HCT116 (cell line): ENCODE results near the gene SCNN1B. TPM values are rescaled to one million over a fixed set of nuclear protein-coding genes. Genes with fewer than 3 reads are reported as not detected.

Source experiments
- ATAC-seq: fragments of 200-7000 bp; cut with Tn5 transposase; 2 replicates; pipeline ENCODE4 v1.9.1; 2020; ENCODE audit warnings: mild to moderate bottlenecking, moderate library complexity
- BruUV-seq: library from RNA; stranded (reverse); fragments of 400-500 nt; replicated peaks from 2 replicates; lab custom pipeline; 2021; lab: Mats Ljungman, UMichigan
- CTCF ChIA-PET: fragments of 300-600 bp; sonication (Branson Sonifier 250); formaldehyde crosslinking; loops from one replicate; lab custom pipeline; 2021; ENCODE audit warnings: antibody characterized with exemption; lab: Charles Lee
- POLR2A ChIA-PET: fragments of 300-600, 350-600 bp; sonication (Branson Sonifier 250); formaldehyde crosslinking; loops from one replicate; lab custom pipeline; 2021; ENCODE audit warnings: antibody characterized with exemption; lab: Charles Lee
- RAD21 ChIA-PET, 2 experiments: fragments of 300-600 bp; sonication (Branson Sonifier 250); formaldehyde crosslinking; loops; one replicate each; lab custom pipeline; 2023; ENCODE audit warnings: low total read pairs in 2 of 2; ENCODE audit not compliant: uncharacterized antibody in 2 of 2, unreplicated experiment in 2 of 2, low non-redundant PET in 1 of 2; lab: Charles Lee
- DNase-seq: peaks from one replicate; pipeline ENCODE4 v3.0.0-alpha.2; 2010; ENCODE audit warnings: low read depth, low spot score
- H2AFZ ChIP-seq: fragments of 200-600 bp; shearing (Covaris generic), sonication (generic); 2 replicates; pipeline ENCODE4 v1.6.1; 2017; ENCODE audit warnings: low read depth, mixed run types, mixed read lengths, antibody characterized with exemption, low read length; ENCODE audit not compliant: poor library complexity, severe bottlenecking
- H3K27ac ChIP-seq: 2 replicates; pipeline ENCODE4 v1.5.1; 2012; ENCODE audit warnings: low read depth, low read length
- H3K27me3 ChIP-seq: fragments of 200-600 bp; sonication (generic); 2 replicates; pipeline ENCODE4 v1.6.1; 2016; ENCODE audit warnings: mixed run types, low read length, mixed read lengths; ENCODE audit not compliant: insufficient read depth
- H3K36me3 ChIP-seq, 2 experiments: fragments of 200-500 bp in 1 of 2; fragments of 200-600 bp in 1 of 2; sonication (Bioruptor generic) in 1 of 2; sonication (generic) in 1 of 2; 2 replicates each; pipeline versions ENCODE4 v1.5.1 to v1.6.1; 2014 to 2016; ENCODE audit warnings: low read length in 2 of 2, inconsistent platforms in 1 of 2, mixed read lengths in 1 of 2, mixed run types in 1 of 2; ENCODE audit not compliant: insufficient read depth in 2 of 2, control insufficient read depth in 1 of 2
- H3K4me1 ChIP-seq, 2 experiments: fragments of 200-600 bp in 1 of 2; sonication (generic) in 1 of 2; 2 replicates each; pipeline versions ENCODE4 v1.5.1 to v1.6.1; 2012 to 2017; ENCODE audit warnings: low read length in 2 of 2, inconsistent platforms in 1 of 2, mild to moderate bottlenecking in 1 of 2, mixed read lengths in 1 of 2, mixed run types in 1 of 2, moderate library complexity in 1 of 2; ENCODE audit not compliant: insufficient read depth in 2 of 2, control insufficient read depth in 1 of 2
- H3K4me2 ChIP-seq: fragments of 200-600 bp; sonication (generic); 2 replicates; pipeline ENCODE4 v1.6.1; 2017; ENCODE audit warnings: mixed run types, low read length, mixed read lengths
- H3K4me3 ChIP-seq, 2 experiments: fragments of 200-600 bp in 1 of 2; sonication (generic) in 1 of 2; replicated peaks in 1 of 2; 2 replicates each; pipeline ENCODE4 v1.5.1; 2011 to 2016; ENCODE audit warnings: low read length in 2 of 2, control low read depth in 1 of 2, low read depth in 1 of 2, mild to moderate bottlenecking in 1 of 2, mixed read lengths in 1 of 2, mixed run types in 1 of 2
- H3K79me2 ChIP-seq: fragments of 200-600 bp; sonication (generic); 2 replicates; pipeline ENCODE4 v1.6.1; 2017; ENCODE audit warnings: mild to moderate bottlenecking, mixed run types, low read length, moderate library complexity, mixed read lengths; ENCODE audit not compliant: insufficient read depth
- H3K9ac ChIP-seq: fragments of 200-600 bp; sonication (generic); 2 replicates; pipeline ENCODE4 v1.6.1; 2016; ENCODE audit warnings: low read length, mixed read lengths
- H3K9me2 ChIP-seq: fragments of 200-600 bp; sonication (generic), shearing (Covaris generic); 2 replicates; pipeline ENCODE4 v1.6.1; 2017; ENCODE audit warnings: mixed run types, mild to moderate bottlenecking, moderate library complexity; ENCODE audit not compliant: insufficient read depth
- H3K9me3 ChIP-seq, 2 experiments: fragments of 200-500 bp in 1 of 2; fragments of 200-600 bp in 1 of 2; sonication (Bioruptor generic) in 1 of 2; sonication (generic) in 1 of 2; 2 replicates each; pipeline ENCODE4 v1.6.1; 2014 to 2017; ENCODE audit warnings: low read length in 2 of 2, mixed read lengths in 2 of 2, inconsistent platforms in 1 of 2, low read depth in 1 of 2, mild to moderate bottlenecking in 1 of 2, mixed run types in 1 of 2, moderate library complexity in 1 of 2; ENCODE audit not compliant: control insufficient read depth in 1 of 2, insufficient read depth in 1 of 2
- H4K20me1 ChIP-seq: fragments of 200-600 bp; sonication (generic), shearing (Covaris generic); 2 replicates; pipeline ENCODE4 v1.6.1; 2017; ENCODE audit warnings: mixed run types, mild to moderate bottlenecking, moderate library complexity; ENCODE audit not compliant: insufficient read depth
- CBX3 ChIP-seq: IDR thresholded peaks from 2 replicates; pipeline ENCODE4 v1.6.1; 2012; ENCODE audit warnings: low read depth
- CEBPB ChIP-seq: IDR thresholded peaks from 2 replicates; pipeline ENCODE4 v1.6.1; 2012; ENCODE audit warnings: low read depth
- EGR1 ChIP-seq: IDR thresholded peaks from 2 replicates; pipeline ENCODE4 v1.6.1; 2012; ENCODE audit warnings: low read depth
- ELF1 ChIP-seq: IDR thresholded peaks from 2 replicates; pipeline ENCODE4 v1.6.1; 2012; ENCODE audit warnings: low read depth, borderline replicate concordance
- EZH2 ChIP-seq: fragments of 200-600 bp; sonication (generic); IDR thresholded peaks from 2 replicates; pipeline ENCODE4 v1.6.1; 2017; ENCODE audit warnings: antibody characterized with exemption, mixed run types
- EZH2phosphoT487 ChIP-seq: fragments of 200-600 bp; IDR thresholded peaks from 2 replicates; pipeline ENCODE4 v1.6.1; 2018; ENCODE audit warnings: antibody characterized with exemption, borderline replicate concordance
- JUND ChIP-seq: IDR thresholded peaks from 2 replicates; pipeline ENCODE4 v1.6.1; 2012
- POLR2A ChIP-seq: IDR thresholded peaks from 2 replicates; pipeline ENCODE4 v1.7.0; 2011; ENCODE audit warnings: borderline replicate concordance; ENCODE audit not compliant: insufficient read depth, insufficient read length; ENCODE audit errors: extremely low read depth
- POLR2AphosphoS5 ChIP-seq: IDR thresholded peaks from 2 replicates; pipeline ENCODE4 v1.6.1; 2011; ENCODE audit warnings: mild to moderate bottlenecking, low read depth, low read length, moderate library complexity
- RAD21 ChIP-seq: IDR thresholded peaks from 2 replicates; pipeline ENCODE4 v1.6.1; 2012; ENCODE audit warnings: low read depth, mild to moderate bottlenecking
- SIN3A ChIP-seq: IDR thresholded peaks from 2 replicates; pipeline ENCODE4 v1.6.1; 2012; ENCODE audit warnings: low read depth
- SRF ChIP-seq: IDR thresholded peaks from 2 replicates; pipeline ENCODE4 v1.6.1; 2012; ENCODE audit warnings: low read depth
- YY1 ChIP-seq: IDR thresholded peaks from 2 replicates; pipeline ENCODE4 v1.6.1; 2011; ENCODE audit warnings: low read length, low read depth, moderate library complexity, mild to moderate bottlenecking; ENCODE audit not compliant: insufficient replicate concordance; ENCODE audit errors: extremely low read depth
- ZFX ChIP-seq: fragments of 450-650 bp; IDR thresholded peaks from 2 replicates; pipeline ENCODE4 v1.6.1; 2017
- ZNF274 ChIP-seq: fragments of 200-500 bp; sonication (Bioruptor generic); IDR thresholded peaks from 2 replicates; pipeline ENCODE4 v1.6.1; 2014; ENCODE audit warnings: mild to moderate bottlenecking, low read depth, low read length, inconsistent platforms
- intact Hi-C: fragments of 100-400 bp; cut with micrococcal nuclease; formaldehyde crosslinking; loops from 2 replicates; pipeline ENCODE4 v1.10.0; 2022
- total RNA-seq: library from RNA; stranded (reverse); gene quantifications from one replicate; pipeline ENCODE4 v1.2.1, GENCODE V29; 2021; ENCODE audit not compliant: unreplicated experiment
- TF ChIP-seq, protein P1 (sequence below): IDR thresholded peaks from 2 replicates; pipeline ENCODE4 v1.6.1; 2012
- TF ChIP-seq, protein P2 (sequence below): IDR thresholded peaks from 2 replicates; pipeline ENCODE4 v1.6.1; 2012
- TF ChIP-seq, protein P3 (sequence below), 3 experiments: fragments of 200-600 bp in 1 of 3; sonication (generic) in 1 of 3; IDR thresholded peaks in 2 of 3; conservative IDR thresholded peaks in 1 of 3; 2 replicates each; pipeline ENCODE4 v1.5.1; 2012 to 2017; ENCODE audit warnings: low read depth in 2 of 3, low read length in 2 of 3, antibody characterized with exemption in 1 of 3, borderline replicate concordance in 1 of 3, control low read depth in 1 of 3, mild to moderate bottlenecking in 1 of 3, mixed read lengths in 1 of 3, mixed run types in 1 of 3, moderate library complexity in 1 of 3; ENCODE audit not compliant: insufficient read depth in 1 of 3
- TF ChIP-seq, protein P4 (sequence below): IDR thresholded peaks from 2 replicates; pipeline ENCODE4 v1.6.1; 2011; ENCODE audit warnings: mild to moderate bottlenecking, low read length, moderate library complexity; ENCODE audit not compliant: insufficient replicate concordance; ENCODE audit errors: extremely low read depth
- TF ChIP-seq, protein P5 (sequence below): IDR thresholded peaks from 2 replicates; pipeline ENCODE4 v1.6.1; 2012; ENCODE audit warnings: low read depth

SCNN1B gene
- total RNA-seq, 1 experiment from 2014 or later: 0.37 TPM

DNA sequence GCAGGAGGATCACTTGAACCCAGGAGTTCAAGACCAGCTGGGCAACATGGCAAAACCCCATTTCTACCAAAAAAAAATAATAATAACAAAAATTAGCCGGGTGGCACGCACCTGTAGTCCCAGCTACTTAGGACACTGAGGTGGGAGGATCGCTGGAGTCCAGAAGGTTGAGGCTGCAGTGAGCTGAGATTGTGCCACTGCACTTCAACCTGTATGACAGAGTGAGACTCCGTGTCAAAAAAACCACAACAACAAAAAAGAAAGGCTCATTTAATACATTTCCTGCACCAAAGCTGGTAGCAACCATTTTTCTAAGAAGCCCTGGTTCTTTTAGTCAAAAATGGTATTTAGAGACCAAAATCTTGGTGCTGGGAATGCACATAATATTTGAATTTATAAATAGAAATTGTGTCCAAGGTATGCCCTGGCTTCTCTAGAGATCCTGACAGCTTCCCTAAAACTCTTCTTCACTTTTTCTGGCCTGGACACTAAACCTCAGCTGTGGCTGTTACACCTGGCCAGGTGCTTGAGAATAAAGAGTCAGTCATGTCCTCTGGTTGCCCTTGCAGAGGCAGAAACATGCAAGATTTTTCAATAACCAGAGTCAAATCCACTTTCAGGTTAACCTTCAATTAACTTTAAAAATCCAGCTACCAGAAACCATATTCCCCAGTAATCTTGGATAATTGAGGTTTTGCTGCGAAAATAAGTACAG lies 35.9 kb downstream of the SCNN1B start:
- Histone ChIP-seq H3K9ac (no peak overlapping the region), H3K27me3 (no peaks in the 10 kb centered on the region), H2AFZ (no peak overlapping the region), H3K4me1 (peaks cover 0 to 5% of the 10 kb centered on the region in 2 experiments; a peak in 1 of 4 replicates), H3K79me2 (no peaks in the 10 kb centered on the region)
- ATAC-seq: no peak
- POLR2A ChIA-PET: no interaction called here
- CTCF ChIA-PET: no interaction called here
- BruUV-seq: no TSS peak
- TF ChIP-seq SIN3A (no peak), ELF1 (no peak), RAD21 (no peak), EGR1 (no peak), ZNF274 (no peak), POLR2A (no peak), CBX3 (no peak), JUND (no peak), YY1 (no peak), EZH2phosphoT487 (no peak), POLR2AphosphoS5 (no peak), SRF (no peak), ZFX (no peak), EZH2 (no peak), CEBPB (no peak)
- TF ChIP-seq, protein P1, sequence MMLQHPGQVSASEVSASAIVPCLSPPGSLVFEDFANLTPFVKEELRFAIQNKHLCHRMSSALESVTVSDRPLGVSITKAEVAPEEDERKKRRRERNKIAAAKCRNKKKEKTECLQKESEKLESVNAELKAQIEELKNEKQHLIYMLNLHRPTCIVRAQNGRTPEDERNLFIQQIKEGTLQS: no peak
- TF ChIP-seq, protein P2, sequence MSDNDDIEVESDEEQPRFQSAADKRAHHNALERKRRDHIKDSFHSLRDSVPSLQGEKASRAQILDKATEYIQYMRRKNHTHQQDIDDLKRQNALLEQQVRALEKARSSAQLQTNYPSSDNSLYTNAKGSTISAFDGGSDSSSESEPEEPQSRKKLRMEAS: no peak
- TF ChIP-seq, protein P3, sequence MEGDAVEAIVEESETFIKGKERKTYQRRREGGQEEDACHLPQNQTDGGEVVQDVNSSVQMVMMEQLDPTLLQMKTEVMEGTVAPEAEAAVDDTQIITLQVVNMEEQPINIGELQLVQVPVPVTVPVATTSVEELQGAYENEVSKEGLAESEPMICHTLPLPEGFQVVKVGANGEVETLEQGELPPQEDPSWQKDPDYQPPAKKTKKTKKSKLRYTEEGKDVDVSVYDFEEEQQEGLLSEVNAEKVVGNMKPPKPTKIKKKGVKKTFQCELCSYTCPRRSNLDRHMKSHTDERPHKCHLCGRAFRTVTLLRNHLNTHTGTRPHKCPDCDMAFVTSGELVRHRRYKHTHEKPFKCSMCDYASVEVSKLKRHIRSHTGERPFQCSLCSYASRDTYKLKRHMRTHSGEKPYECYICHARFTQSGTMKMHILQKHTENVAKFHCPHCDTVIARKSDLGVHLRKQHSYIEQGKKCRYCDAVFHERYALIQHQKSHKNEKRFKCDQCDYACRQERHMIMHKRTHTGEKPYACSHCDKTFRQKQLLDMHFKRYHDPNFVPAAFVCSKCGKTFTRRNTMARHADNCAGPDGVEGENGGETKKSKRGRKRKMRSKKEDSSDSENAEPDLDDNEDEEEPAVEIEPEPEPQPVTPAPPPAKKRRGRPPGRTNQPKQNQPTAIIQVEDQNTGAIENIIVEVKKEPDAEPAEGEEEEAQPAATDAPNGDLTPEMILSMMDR (IDR thresholded peaks at IDR 0.05 in 2 of 3, conservative IDR thresholded peaks at IDR 0.05 in 1 of 3; ENCODE audit: borderline replicate concordance in 1 of 3, insufficient read depth in 1 of 3, low read depth in 2 of 3, low read length in 2 of 3): no peak
- TF ChIP-seq, protein P4, sequence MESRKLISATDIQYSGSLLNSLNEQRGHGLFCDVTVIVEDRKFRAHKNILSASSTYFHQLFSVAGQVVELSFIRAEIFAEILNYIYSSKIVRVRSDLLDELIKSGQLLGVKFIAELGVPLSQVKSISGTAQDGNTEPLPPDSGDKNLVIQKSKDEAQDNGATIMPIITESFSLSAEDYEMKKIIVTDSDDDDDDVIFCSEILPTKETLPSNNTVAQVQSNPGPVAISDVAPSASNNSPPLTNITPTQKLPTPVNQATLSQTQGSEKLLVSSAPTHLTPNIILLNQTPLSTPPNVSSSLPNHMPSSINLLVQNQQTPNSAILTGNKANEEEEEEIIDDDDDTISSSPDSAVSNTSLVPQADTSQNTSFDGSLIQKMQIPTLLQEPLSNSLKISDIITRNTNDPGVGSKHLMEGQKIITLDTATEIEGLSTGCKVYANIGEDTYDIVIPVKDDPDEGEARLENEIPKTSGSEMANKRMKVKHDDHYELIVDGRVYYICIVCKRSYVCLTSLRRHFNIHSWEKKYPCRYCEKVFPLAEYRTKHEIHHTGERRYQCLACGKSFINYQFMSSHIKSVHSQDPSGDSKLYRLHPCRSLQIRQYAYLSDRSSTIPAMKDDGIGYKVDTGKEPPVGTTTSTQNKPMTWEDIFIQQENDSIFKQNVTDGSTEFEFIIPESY: no peak
- TF ChIP-seq, protein P5, sequence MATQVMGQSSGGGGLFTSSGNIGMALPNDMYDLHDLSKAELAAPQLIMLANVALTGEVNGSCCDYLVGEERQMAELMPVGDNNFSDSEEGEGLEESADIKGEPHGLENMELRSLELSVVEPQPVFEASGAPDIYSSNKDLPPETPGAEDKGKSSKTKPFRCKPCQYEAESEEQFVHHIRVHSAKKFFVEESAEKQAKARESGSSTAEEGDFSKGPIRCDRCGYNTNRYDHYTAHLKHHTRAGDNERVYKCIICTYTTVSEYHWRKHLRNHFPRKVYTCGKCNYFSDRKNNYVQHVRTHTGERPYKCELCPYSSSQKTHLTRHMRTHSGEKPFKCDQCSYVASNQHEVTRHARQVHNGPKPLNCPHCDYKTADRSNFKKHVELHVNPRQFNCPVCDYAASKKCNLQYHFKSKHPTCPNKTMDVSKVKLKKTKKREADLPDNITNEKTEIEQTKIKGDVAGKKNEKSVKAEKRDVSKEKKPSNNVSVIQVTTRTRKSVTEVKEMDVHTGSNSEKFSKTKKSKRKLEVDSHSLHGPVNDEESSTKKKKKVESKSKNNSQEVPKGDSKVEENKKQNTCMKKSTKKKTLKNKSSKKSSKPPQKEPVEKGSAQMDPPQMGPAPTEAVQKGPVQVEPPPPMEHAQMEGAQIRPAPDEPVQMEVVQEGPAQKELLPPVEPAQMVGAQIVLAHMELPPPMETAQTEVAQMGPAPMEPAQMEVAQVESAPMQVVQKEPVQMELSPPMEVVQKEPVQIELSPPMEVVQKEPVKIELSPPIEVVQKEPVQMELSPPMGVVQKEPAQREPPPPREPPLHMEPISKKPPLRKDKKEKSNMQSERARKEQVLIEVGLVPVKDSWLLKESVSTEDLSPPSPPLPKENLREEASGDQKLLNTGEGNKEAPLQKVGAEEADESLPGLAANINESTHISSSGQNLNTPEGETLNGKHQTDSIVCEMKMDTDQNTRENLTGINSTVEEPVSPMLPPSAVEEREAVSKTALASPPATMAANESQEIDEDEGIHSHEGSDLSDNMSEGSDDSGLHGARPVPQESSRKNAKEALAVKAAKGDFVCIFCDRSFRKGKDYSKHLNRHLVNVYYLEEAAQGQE: no peak
- TF ChIP-seq, all 23 proteins: peak for 0
- no peak overlapping the region for H3K4me2 ChIP-seq
- H3K27ac ChIP-seq: no peak overlapping the region
- RAD21 ChIA-PET: no interaction called here
- H3K36me3 ChIP-seq: no peaks in the 10 kb centered on the region
- no peaks in the 10 kb centered on the region for H4K20me1 ChIP-seq
- H3K9me3 ChIP-seq: no peaks in the 10 kb centered on the region
- intact Hi-C loops: no loop called here
- no peaks in the 10 kb centered on the region for H3K9me2 ChIP-seq
- DNase-seq: no peak
- H3K4me3 ChIP-seq: no peak overlapping the region
